ENCODE data around the gene ERVK3-1.
"Not testable (repeated sequence)": the region's sequence is repeated elsewhere in the genome, so short reads cannot be mapped to it uniquely, and the experiment has no call there.

Gene ERVK3-1

DNA sequence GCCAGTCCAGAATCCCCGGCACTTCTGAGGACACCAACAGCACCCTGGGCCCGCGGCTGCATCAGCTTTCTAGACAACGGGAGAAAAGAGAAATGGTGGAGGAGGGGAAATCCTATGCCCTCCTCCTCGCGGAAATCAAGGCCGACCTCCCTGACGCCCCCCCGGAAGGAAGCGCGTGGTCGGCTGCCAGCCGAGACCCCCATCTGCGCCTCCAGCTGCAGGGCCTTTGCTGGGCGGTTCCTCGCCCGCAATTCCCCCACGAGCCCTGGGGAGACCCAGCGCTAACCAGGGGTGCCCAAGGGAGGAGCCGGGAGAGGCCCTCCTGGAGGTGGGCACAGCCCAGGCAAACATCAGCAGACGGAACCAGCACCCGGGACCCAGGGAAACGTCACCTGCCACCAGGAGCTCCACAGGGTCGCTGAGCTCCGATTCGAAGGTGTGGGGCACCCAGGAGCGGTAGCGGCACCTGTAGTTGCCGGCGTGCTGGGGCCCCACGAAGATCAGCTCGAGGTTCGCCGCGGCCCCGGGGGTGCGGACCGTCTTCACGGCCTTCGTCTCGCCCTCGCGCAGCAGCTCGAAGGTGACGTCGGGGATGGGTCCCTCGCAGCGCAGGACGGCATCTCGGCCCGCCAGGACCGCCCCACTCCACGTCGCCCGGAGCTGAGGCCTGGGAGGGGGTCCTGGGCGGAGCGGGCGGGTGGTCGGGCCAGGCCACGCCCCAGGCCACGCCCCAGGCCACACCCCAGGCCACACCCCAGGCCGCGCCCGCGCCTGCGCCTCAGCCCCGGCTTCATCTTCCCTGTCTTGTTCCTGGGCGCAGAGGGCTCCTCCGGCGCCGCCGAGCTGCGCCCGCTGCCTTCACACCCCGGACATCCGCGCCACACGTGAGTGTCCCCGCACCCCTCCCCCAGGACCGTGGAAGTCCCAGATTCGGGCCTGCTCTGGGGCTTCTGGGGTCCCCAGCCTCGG is 42.1 kb downstream of the ERVK3-1 start:
- DNase-seq, result peak in 1 of 2 experiments; percentile 55

DNA sequence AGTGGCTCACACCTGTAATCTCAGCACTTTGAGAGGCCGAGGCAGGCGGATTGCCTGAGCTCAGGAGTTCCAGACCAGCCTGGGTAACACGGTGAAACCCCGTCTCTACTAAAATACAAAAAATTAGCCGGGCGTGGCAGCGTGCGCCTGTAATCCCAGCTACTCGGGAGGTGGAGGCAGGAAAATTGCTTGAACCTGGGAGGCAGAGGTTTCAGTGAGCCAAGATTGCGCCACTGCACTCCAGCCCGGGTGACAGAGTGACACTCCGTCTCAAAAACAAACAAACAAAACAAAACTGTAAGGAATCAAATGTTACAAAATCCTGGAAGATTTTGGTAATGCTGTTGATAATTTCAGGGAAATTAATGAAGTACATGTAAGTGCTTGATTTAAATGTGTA is 42.9 kb downstream of the ERVK3-1 start:
- not testable (repeated sequence) for DNase-seq

DNA sequence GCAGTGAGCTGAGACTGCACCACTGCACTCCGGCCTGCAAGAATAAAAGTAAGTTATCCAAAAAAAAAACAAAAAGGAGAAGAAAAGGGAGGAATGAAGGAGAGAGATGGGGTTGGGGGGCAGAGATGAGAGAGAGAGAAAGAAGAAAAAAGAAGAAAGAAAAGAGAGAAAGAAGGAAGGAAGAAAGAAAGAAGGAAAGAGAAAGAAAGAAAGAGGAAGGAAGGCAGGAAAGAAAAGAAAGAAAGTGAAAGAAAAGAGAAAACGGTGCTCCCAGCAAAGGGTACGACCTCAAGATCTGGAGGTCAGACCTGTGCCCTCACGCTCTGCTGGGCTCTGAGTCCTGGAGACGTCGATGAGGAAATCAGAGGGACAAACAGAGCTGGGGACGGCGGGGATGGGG is 44.4 kb downstream of the ERVK3-1 start:
- DNase-seq, result no peak

DNA sequence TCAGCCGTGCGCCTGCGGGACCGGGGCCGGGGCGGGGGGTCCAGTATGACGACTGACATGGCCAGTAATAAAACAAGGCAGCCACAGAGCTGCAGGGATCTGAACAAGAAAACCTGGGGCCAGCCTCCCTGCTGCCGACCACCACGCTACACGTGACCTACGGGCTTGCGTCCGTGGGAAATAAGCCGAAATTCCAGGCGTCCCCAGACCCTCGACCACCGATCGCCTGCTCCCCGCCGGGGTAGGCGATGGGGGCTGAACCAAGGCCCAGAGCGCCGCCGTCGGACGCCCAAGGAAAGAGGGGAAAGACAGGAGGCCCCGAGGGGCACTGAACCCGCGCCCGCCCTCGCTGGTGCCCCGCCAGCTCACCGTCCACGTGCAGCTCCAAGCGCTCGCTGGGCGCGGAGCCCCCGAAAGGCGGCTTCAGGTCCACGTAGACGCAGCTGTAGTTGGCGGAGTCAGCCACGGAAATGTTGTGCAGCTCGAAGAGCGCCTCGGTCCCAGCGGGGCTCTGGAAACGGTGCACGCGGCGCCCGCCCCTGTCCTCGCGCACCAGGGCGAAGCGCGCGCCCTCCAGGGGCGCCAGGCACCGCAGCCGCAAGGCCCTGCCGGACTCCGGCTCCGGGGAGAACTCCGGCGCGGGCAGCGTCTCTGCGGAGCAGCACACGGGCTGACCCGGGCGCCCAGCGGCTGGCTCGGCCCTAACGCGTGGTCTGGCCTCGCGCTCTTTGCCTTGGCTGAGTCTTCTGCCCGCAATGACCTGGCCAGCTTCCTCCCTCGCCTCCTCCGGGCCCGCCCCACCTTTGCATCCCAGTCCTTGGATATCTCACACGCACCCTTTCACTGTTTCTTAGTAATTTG is 45.1 kb downstream of the ERVK3-1 start:
- no peak for DNase-seq

DNA sequence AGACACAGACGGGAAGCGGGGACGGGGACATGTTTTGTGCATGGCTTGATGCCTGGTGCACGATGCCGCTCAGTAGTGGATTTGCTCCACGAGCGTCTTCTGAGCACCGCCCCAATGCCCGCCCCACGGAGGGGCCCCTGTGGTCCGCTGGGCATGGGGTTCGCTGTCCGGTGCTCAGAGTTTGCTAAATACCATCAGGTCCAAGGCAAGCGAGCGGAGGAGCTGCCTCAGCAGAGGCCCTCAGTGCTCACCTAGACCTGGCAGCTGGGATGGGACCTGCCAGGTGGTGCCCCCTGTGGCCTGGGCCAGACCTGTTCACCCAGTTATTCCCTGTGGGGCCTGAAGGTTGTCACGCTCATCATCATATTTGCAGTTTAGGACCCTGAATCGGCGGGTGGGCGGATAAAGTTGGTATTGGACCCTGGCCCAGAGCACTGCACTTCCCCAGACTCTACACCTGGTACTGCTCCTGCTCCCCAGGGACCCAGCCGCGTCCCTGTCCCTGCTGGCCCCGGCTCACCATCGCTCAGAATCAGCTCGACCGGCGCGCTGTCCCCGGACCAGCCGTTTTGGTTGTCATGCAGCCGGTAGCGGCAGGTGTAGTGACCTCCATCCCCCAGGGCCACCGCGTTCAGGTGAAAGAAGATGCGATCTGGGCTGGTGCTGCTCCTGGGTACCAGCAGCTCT is 45.8 kb downstream of the ERVK3-1 start:
- no peak for DNase-seq

DNA sequence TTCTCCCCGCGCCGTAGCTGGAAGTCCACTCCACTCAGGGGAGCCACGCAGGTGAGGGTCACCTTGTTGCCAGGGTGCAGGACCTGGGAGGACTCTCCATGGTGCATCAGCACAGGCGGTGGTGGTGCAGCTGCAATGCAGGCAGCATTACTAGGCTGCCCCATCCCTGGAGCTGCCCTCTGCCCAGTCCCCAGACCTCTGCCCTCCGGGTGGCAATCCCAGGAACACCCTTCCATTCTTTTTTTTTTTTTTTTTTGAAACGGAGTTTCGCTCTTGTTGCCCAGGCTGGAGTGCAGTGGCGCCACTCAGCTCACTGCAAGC is 46.3 kb downstream of the ERVK3-1 start:
- no peak for DNase-seq

DNA sequence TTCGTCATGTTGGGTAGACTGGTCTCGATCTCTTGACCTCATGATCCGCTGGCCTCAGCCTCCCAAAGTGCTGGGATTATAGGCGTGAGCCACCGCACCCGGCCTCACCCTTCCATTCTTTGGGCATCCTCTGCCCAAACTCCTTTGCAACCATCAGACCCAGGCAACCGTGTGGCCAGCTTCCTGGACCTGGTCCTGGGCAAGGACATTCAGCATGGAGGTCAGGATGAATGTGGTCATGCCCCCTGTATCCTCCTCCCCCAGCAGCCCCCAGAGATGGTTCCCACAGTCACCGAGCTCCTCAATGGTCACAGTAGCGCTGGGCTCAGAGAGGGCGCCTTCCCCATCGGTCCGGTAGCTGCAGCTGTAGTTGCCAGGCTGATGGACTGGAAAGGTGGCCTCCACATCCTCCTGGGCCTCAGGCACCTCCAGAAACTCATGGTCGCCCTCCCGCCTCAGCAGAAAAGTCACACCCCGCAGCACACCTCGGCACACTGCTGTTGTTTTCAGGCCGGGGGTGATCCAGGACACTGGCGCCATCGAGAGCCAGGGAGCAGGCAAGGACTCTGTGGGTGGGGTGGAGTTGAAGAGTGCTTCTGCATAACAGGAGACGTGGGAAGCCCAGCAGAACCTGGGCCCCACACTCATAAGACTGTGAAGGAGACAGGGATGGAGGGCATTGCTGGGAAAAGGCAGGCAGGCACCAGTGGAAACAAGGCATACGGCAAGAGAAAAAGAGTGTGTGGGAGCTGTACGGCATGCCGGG is 47.0 kb downstream of the ERVK3-1 start:
- no peak for DNase-seq

DNA sequence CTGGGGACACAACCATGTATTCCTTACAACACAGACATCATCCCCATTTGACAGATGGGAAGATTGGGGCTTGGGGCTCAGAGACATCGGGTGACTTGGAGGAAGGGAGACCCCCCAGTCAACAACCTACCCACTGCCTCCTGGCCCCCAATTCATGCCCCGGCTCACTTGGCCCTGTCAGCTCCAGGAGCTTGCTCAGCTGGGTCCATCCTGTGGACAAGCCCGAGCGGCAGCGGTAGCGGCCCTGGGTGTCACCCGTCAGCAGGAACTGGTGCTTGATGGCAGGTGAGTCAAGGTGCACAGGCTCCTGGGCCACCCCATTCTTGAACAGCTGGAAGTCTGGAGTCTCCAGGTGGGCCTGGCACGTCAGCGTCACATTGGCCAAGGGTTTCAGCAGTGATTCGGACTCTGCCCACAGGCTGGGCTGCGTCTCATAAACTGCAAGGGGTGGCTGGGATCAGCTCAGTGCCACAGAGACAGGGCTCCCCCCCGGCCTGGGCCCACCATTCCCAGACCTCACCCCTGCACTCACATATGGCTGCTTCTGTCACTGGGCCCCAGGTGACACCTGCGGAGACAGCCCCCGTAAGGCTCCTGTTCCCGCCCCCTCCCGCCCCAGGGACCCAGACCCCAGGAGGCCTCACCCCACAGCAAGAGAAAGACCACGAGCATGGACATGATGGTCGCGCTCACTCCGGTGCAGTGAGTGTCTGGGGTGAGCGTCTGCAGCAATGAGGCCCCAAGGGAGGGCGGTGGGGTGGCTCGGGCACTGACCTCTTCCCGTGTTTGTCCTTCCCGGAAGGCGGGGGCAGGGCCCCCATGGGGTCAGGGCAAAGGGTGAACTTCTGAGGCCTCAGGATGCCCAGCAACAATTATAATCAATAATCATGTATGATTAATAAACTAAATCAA is 47.8 kb downstream of the ERVK3-1 start, which contains the start of gene A1BG:
Gene A1BG (minus strand): TSS at position 733 of the 912 bp plus-strand sequence. CDS start 55 bp downstream, at position 678.
- DNase-seq, result no peak

DNA sequence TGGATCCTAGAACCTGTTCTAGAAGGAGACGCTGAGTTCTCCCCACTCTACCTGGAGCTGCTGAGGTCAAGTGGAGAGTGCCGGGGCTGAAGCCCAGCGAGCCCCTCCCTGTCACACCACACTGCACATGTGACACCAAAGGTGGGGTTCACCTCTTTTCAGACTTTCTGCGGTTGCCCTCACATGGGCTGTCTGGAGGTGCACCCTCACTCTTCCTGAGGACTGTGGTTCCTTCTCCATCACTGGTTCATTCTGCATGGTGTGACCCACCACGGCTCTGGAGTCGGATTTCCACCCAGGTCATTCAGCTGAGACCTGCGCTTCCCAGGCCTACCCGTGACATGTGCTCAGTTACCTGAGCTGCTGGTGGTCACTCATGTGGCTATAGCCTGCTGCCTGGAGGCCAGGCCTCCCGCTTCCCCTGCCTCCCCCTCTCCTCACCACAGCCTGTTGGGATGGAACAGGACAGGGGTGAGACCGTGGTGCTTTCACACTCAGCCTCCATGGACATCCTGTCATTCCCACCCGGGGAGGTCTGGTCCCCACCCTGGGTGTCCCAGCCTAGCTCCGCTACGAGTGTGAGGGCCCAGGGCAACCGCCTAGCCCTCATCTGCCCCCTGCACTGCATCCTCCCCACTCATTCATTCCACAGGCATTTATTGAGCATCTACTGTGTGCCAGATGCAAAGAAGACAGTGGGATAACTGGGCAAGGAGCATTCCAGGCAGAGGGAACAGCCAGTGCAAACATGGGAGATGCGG is 48.7 kb downstream of the ERVK3-1 start:
- no peak for DNase-seq

DNA sequence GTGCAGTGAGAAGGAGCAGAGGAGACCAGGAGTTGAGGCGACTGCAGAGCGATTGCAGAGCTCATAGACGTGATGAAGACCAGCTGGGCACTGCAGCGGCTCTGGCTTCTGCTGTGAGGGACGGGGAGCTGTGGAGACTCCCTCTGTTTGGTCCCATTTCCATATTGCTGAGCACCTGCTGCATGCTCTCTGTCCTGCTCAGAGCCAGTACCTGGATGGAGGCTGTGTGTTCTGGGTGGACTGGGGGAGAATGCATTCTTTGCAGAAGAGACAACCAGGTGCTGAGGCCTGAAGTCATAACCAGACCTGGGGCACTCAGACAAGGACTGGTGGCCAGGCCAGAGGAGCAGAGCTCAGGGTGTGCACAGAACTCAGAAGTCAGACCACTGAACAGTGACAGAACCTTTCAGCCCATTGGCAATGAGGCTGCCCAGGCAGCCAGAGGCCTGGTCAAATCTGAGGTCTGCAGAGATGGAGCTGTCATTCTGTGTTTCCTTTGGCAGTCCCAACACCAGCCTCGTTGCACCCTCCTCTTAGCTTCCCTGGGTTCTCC is 49.4 kb downstream of the ERVK3-1 start:
- no peak for DNase-seq

DNA sequence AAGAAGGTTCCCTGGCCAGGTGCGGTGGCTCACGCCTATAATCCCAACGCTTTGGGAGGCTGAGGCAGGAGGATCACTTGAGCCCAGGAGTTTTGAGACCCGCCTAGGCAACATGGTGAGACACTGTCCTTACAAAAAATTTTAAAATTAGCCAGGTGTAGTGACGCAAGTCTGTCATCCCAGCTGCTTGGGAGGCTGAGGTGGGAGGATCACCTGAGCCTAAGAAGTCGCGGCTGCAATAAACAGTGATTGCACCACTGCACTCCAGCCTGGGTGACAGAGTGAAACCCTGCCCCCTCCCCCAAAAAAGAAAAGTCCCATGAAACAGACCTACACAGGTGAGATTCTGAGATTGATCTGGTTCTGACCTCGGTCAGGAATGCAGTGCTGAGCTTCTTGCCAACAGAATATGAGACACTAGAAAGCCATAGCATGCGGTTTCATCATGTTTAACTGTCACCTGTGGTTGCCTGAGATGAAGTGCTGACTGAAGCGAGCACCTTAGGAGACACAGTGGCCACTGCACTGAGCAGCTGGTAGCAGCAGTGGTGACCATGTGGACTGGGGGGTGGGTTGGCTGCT is 50.1 kb downstream of the ERVK3-1 start:
- no peak for DNase-seq

DNA sequence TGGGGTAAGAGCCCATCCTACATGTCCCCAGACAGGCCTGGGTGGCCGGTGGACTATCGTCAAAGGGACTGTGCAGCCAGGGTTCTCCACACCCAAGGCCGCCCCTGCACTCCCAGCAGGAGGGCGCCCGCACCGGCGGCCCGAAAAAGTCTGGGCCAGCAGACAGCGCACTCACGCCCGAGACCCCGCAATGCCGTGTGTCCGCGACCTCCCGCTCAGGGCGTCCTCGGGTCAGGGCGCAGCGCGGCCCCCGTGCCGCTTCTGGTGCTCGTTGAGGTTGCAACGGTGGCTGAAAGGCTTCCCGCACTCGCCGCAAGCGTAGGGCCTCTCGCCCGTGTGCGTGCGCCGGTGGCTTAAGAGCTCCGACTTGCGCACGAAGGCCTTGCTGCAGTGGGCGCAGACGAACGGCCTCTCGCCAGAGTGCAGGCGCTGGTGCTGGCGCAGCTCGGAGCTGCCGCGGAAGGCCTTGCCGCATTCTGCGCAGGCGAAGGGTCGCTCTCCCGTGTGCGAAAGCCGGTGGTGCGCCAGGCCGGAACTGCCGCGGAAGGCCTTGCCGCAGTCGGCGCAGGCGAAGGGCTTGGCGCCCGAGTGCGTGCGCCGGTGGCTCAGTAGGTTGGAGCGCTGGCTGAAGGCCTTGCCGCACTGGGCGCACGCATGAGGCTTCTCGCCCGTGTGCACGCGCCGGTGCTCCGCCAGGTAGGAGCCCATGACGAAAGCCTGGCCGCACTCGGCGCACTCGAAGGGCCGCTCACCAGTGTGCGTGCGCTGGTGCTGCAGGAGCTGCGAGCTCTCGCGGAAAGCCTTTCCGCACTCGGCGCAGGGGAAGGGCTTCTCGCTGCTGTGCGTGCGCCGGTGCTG is 51.0 kb downstream of the ERVK3-1 start:
- DNase-seq, result no peak

DNA sequence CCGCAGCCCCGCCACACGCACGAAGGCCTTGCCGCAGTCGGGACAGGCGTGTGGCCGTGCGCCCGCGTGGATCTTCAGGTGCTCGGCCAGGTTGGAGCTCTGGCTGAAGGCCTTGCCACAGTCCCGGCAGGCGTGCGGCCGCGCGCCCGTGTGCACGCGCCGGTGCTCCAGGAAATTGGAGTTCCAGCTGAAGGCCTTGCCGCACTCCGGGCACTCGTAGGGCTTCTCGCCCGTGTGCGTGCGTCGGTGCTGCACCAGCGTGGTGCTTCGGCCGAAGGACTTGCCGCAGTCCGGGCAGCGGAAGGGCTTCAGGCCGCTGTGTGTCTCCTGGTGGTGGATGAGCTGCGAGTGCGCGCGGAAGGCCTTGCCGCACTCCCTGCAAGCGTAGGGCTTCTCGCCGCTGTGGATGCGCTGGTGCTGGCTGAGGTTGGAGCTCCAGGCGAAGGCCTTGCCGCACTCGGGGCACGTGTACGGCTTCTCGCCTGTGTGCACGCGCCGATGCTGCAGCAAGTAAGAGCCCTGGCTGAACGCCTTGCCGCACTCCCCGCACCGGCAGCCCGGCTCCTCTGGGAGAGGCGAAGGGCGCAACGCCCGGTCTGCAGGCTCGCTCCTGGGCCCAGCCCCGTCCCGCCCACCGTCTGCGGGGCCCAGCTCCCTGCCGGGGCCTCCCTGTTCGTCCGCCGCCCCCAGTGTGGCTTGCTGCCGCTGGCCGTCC is 51.7 kb downstream of the ERVK3-1 start:
- DNase-seq, result no peak

DNA sequence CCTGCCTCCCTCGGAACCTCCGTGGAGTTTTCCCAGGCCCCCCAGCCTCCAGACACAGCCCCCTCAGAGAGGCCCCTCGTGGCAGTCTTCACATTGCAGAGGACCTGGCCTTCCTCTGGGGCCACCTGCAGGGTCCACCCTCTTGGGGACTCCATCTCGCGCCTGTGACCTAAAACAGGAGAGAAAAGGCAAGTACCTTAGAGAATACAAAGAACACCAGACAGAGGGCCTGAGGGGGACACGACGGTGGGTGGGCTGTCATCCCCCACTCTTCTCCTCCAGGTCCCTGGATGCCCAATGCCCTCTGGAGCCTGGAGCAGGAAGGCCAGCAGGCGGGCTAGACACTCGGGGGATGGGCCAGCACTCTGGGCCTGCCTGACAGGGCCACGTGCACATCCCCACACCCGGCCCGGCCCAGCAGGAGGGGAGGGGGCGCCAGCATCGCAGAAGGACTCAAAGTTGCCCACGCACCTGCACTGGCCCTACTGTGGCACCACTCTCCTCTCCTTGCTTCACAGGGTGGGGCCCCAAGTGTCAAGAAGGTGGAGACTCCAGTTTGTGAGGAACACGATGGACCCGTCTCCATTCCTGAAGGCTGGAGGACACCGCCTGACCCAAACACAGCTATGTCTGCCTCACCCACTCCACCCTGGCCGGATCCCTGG is 52.4 kb downstream of the ERVK3-1 start:
- no peak for DNase-seq

DNA sequence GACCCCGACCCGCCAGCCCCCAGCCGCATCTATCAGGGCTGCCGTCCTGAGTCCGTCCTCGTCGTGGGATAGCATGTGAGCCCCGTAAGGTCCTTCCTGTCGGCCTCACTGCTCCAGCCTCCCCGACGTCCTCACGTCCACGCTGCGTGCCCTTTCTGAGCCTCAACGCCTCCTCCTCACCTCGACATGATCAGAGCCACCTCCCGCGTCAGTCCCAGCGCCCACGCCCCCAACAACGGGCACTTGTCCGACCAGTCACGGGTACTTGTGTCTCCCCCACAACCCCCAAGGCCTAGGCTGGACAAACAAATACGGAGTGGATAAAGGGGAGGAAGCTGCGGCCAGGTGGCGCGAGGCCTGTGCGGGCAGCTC is 56.7 kb downstream of the ERVK3-1 start:
- peak in 1 of 2 experiments; percentile 64 for DNase-seq

DNA sequence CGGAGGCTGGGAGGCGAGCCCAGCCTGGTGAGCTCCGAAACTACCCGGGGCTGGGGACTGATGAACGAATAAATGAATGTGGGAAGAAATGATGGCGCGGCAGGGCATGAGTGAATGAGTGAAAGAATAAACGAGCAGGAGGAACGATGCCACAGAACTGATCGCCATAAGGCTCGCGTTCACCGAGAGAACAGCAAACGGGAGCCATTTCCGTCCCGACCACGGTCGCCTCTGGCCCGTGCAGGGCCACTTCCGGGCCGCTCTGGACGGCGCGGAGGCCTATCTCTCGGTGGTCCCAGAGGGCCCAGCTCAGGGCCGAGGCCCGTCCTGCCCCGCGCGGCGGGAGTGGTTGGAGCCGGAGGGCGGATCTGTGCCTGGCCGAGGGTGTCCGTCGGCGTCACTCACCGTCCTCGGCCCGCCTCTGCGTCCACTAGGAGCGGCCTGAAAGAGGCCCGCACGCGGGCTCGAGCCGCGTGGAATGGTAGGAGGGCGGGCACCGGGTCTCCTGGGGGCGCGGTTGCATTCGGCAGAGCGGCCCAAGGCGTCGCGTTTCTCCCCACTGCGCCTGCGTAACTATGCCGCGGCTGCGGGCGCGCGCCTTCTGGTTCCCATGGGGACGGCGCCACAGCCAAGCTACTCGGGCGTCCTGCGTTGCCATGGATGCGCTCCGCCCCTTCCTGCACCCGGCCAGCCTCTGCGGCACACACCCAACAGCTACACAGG is 57.3 kb downstream of the ERVK3-1 start, which contains the start of gene ZNF497:
Gene ZNF497 (minus strand): TSS at position 480 of the 723 bp plus-strand sequence. CDS start 5,116 bp downstream, outside the sequence.
- peak; percentile 88 for DNase-seq

DNA sequence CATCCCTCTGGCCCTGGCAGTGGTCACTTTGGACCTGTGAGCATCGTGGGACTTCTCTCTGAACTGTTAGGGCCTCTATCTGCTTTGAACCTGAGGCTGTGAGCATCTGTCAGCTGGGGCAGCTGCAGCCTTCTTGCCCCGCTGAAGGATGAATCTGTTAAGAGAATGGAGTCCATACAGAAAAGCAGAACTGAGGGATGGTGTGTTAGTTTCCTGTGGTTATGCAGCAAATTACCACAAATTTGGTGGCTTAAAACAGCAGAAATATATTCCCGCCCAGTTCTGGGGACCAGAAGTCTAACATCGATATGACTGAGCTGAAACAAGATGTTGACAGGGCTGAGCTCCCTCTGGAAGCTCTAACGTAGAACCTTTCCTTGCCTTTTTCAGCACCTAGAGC is 59.0 kb downstream of the ERVK3-1 start:
- DNase-seq, result no peak

Data from SW 1271 (cell line).